ENCODE data around the gene ISM1.

The ISM1 gene

DNA sequence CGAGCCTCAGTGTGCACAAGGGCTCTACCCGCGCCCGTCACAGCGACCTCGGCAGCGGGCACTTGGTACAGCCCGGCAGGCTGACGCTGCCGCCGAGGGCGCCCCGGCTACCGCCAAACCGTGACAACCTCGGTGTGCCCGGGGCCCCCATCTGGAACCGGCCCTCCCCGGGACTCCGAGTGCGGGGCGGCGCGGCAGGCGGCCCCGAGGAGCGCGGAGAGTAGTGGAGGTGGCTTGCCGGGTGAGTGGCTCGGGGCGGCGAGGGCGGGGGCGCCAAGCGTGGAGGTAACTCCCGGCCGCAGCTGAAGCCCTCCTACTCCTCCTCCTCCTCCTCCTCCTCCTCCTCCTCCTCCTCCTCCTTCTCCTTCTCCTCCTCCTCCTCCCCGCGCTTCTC, at the start of gene ISM1:
TSS of gene ISM1 (plus strand) at position 371 of the 394 bp plus-strand sequence. CDS start 503 bp downstream, outside the sequence.
- TF ChIP-seq, protein P1, sequence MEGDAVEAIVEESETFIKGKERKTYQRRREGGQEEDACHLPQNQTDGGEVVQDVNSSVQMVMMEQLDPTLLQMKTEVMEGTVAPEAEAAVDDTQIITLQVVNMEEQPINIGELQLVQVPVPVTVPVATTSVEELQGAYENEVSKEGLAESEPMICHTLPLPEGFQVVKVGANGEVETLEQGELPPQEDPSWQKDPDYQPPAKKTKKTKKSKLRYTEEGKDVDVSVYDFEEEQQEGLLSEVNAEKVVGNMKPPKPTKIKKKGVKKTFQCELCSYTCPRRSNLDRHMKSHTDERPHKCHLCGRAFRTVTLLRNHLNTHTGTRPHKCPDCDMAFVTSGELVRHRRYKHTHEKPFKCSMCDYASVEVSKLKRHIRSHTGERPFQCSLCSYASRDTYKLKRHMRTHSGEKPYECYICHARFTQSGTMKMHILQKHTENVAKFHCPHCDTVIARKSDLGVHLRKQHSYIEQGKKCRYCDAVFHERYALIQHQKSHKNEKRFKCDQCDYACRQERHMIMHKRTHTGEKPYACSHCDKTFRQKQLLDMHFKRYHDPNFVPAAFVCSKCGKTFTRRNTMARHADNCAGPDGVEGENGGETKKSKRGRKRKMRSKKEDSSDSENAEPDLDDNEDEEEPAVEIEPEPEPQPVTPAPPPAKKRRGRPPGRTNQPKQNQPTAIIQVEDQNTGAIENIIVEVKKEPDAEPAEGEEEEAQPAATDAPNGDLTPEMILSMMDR (IDR thresholded peaks at IDR 0.05; ENCODE audit: low read depth, low read length, missing control alignments) = no peak
- H3K4me3 ChIP-seq (ENCODE audit: low read depth, low read length) = peak within 1 kb of the TSS; percentile 14; the same call in 1 of the 2 replicates

DNA sequence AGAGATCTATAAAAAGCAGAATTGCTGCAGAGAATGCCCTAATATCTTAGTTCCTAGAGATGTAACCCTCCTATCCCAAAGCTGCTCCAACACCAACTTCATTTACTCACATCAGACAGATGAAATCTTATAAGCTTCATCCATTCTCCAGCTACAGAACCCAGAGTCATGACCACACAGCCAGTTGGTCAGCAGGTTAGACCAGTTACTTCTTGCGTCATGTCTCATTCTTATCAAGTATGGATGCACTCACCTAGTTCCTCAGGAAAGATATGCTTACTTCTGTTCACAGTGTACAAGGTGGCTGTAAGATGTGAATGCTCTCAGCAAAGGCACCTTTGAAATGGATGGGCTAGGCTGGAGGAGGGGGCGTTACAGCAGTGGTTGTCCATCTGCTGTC, 47.9 kb upstream of the ISM1 start:
- TF ChIP-seq, protein P1 (IDR thresholded peaks at IDR 0.05; ENCODE audit: low read depth, low read length, missing control alignments) = no peak
- H3K4me3 ChIP-seq (ENCODE audit: low read depth, low read length) = no peak overlapping the region
- DNase-seq (ENCODE audit: low read depth) = no peak

More for the DNA sequence above, at the start of gene ISM1:
- DNase-seq (ENCODE audit: low read depth) = no peak

DNA sequence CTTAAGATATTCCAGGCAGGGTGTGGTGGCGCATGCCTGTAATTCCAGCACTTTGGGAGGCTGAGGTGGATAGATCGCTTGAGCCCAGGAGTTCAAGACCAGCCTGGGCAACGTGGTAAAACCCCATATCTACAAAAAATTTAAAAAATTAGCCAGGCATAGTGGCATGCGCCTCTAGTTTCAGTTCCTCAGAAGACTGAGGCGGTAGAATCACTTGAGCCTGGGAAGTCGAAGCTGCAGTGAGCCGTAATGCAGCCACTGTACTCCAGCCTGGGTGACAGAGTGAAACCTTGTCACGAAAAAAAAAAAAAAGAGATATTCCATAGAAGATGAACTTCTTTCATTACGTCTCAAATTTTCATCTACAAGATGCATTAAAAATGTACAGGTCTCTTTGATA, 46.7 kb upstream of the ISM1 start:
- TF ChIP-seq, protein P1 (IDR thresholded peaks at IDR 0.05; ENCODE audit: low read depth, low read length, missing control alignments) = no peak
- no peak overlapping the region for H3K4me3 ChIP-seq (ENCODE audit: low read depth, low read length)
- DNase-seq (ENCODE audit: low read depth) = no peak

DNA sequence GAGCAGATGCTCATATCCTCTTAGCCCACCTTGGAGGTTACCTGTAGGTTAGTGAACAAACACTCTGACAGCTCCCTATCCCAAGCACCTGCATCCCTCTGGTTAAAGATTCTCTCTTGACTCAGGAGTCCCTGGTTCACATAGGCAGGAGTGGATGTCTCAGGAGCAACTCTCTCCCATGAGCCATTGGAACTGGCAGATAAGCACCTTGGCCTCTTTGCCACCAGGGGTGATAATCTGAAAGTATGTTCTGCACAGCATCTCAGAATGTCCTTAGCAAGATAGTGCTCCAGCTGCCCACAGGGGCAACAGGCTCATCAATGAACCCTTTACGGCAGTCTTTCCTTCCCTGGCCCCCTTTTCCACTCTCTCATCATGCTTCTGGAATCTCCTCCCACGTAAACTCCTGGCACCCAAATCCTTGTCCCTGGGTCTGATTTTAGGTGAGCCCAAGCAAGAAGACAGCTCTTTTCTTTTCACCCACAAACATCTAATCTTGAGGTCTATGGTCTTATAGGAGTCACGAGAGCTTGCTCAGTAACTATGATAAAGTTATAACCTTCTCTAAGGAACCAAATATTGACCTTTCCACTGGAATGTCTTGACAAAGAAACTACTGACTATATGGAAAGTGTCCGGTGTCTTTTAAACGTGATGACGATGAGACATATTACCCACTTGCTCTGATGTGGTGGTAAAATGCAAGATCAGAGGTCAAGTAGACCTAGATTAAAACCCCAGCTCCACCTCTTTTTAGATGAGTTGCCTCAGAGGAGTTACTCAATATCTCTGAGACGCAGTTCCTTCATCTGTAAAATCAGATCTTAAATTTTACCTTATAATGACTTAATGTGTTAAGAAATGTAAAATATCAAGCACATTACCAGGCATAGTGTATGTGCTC, 39.8 kb upstream of the ISM1 start:
- H3K4me3 ChIP-seq (ENCODE audit: low read depth, low read length) = no peak overlapping the region
- no peak for DNase-seq (ENCODE audit: low read depth)
- TF ChIP-seq, protein P1 (IDR thresholded peaks at IDR 0.05; ENCODE audit: low read depth, low read length, missing control alignments) = no peak

DNA sequence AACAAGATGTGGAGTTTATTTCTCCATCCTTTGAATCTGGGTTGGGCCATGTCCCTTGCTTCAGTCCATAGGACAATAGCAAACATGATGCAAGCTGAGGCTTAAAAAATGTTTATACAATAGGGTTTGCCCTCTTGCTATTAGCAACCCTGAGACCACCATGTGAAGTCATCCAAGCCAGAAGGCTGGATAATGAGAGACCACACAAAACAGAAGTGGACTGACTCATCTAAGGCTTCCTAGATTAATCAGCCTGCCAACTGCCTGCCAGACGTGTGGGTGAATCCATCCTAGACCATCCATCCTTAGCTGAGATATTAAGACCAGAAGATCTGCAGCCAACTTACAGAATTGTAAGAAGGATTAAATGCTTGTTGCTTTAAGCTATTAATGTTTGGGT, 38.1 kb upstream of the ISM1 start:
- TF ChIP-seq, protein P1 (IDR thresholded peaks at IDR 0.05; ENCODE audit: low read depth, low read length, missing control alignments) = no peak
- no peak for DNase-seq (ENCODE audit: low read depth)
- no peak overlapping the region for H3K4me3 ChIP-seq (ENCODE audit: low read depth, low read length)

- no peak for DNase-seq (ENCODE audit: low read depth)
These were observed 34.9 kb upstream of the ISM1 start for GRCh38 chr20:13186043-13186774.

More at GRCh38 chr20:13186043-13186774, 34.9 kb upstream of the ISM1 start:
- TF ChIP-seq, protein P1 (IDR thresholded peaks at IDR 0.05; ENCODE audit: low read depth, low read length, missing control alignments) = no peak
- no peak overlapping the region for H3K4me3 ChIP-seq (ENCODE audit: low read depth, low read length)

All from GM12864 (cell line).